Fibroblast of pulmonary artery (primary cell): Measurements from ENCODE around the gene CD8B.
A peak's percentile ranks its signal among the peaks of the same experiment; 100 is the strongest.

ENCODE experiments used
- DNase-seq: peaks from one replicate; pipeline ENCODE4 v3.0.0-alpha.2; 2010; ENCODE audit warnings: low read depth
- H3K4me3 ChIP-seq: replicated peaks from 2 replicates; pipeline ENCODE4 v1.5.1; 2011; ENCODE audit warnings: low read depth, mild to moderate bottlenecking, control low read depth, low read length, moderate library complexity
- CTCF ChIP-seq: IDR thresholded peaks from 2 replicates; pipeline ENCODE4 v1.5.1; 2011; ENCODE audit warnings: mild to moderate bottlenecking, control low read depth, low read length, inconsistent platforms; ENCODE audit errors: missing control alignments

Gene CD8B

GRCh38 chr2:86789687-86790133, 72.0 kb downstream of the CD8B start:
- no peak for DNase-seq
- no peak overlapping the region for H3K4me3 ChIP-seq
- TF ChIP-seq CTCF, result no peak

- no peak for TF ChIP-seq CTCF
- no peak overlapping the region for H3K4me3 ChIP-seq
- no peak for DNase-seq
Observed at GRCh38 chr2:86788881-86789686, 72.6 kb downstream of the CD8B start.

- no peak for DNase-seq
- no peak for TF ChIP-seq CTCF
- no peak overlapping the region for H3K4me3 ChIP-seq
Observed at GRCh38 chr2:86788165-86788564, 73.5 kb downstream of the CD8B start.

- peak; percentile 29 for DNase-seq
- no peak for TF ChIP-seq CTCF
- no peak overlapping the region for H3K4me3 ChIP-seq
Observed at GRCh38 chr2:86787736-86788135, 74.0 kb downstream of the CD8B start.

GRCh38 chr2:86786001-86786536, 75.6 kb downstream of the CD8B start:
- no peak for DNase-seq
- H3K4me3 ChIP-seq, result no peak overlapping the region
- TF ChIP-seq CTCF, result no peak

- no peak for DNase-seq
- no peak for TF ChIP-seq CTCF
Observed at GRCh38 chr2:86785456-86785855, 76.2 kb downstream of the CD8B start.

More at GRCh38 chr2:86785456-86785855, 76.2 kb downstream of the CD8B start:
- H3K4me3 ChIP-seq, result no peak overlapping the region
